T47D (cell line): Measurements from ENCODE around the gene EIF5AL1.

Experiments used
- DNase-seq, 2 experiments: peaks; one replicate each; pipeline versions ENCODE4 v3.0.0 to v3.0.0-alpha.2; 2011 to 2012; ENCODE audit warnings: low read depth in 1 of 2, low spot score in 1 of 2
- JUND ChIP-seq: IDR thresholded peaks from 2 replicates; pipeline ENCODE4 v1.6.1; 2012; ENCODE audit warnings: low read depth
- in situ Hi-C: cut with HindIII; loops from 2 replicates; pipeline ENCODE4 v1.10.0; 2016; ENCODE audit warnings: low sequenced_read_pairs, low pct_unique_long_range_greater_than_20kb

EIF5AL1 gene

DNA sequence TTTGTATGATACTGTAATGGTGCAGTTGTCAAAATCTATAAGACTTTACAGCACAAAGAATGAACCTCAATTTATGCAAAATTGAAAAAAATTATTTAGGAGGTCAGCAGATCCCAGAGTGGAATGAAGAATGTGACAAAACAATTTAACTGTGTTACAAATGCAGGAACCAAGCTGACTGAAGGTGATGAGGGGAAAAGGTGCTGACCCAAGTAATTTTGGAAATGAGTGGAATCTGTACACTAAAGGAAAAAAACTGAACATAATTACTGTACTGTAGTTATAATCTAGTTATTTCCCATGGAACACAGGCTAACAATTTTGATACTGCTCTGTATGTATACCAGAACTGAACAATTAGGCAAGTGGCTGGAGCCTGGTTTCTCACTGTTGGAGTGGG, 35.7 kb upstream of the EIF5AL1 start:
- in situ Hi-C loops, result no loop called here
- no peak for TF ChIP-seq JUND

DNA sequence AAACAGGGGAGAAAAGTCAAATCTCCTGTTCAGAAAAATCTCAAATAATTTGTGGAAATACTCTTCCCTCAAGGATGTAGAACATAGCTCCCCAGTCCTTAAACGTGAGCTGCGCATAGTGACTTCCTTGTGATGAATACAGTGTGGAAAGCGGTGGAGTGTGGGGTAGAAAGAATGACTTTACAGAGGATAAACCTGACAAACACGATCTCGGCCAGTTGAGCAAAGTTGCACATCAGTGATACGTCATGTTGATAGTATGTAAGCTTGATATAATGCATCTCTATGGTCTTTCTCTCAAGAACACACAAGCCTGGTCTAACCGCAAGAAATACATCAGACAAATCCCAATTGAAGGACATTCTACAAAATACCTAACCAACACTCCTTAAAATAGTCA, 34.9 kb upstream of the EIF5AL1 start:
- DNase-seq, result no peak
- no peak for TF ChIP-seq JUND
- in situ Hi-C loops, result no loop called here

More for the DNA sequence above, 35.7 kb upstream of the EIF5AL1 start:
- DNase-seq, result no peak

DNA sequence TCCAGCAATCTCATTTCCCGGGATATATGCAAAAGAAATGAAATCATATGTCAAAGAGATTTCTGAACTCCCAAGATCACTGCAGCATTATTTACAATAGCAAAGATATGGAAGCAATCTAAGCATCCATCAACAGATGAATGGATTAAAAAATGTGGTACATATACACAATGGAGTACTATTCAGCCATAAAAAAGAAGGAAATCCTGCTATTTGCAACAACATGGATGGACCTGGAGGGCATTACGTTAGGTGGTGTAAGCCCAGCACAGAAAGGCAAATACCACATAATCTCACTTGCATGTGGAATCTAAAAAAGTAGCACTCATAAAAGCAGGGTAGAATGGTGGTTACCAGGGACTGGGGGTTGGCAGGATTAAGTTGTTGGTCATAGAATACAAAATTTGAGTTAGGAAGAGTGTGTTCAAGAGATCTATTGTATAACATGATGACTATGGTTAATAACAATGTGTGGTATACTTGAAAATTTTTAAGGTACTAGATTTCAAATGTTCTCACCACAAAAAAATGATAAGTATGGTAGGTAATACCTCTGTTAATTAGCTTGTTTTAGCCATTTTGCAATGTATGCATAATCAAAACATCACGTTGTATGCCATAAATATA, 32.9 kb upstream of the EIF5AL1 start:
- no peak for DNase-seq
- TF ChIP-seq JUND, result no peak

DNA sequence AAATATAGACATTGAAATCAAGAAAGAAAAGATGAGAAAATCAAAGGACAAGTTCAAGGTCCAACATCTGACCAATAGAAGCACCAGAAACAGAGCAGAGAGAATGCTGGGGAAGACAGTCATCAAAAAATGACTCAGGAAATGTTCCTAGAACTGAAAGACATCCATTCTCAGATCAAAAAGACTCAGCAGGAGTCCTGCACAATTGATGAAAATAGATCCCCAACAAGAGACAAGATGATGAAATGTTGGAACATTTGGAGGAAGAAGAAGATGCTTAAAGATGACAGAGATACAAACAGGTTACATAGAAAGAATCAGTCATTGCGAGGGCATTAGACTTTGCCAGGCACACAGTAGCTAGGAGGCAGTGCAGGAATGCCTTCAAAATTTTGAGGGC, 30.0 kb upstream of the EIF5AL1 start:
- DNase-seq, result no peak
- TF ChIP-seq JUND, result no peak
- in situ Hi-C loops, result no loop called here

More for the DNA sequence above, 32.9 kb upstream of the EIF5AL1 start:
- in situ Hi-C loops, result no loop called here

DNA sequence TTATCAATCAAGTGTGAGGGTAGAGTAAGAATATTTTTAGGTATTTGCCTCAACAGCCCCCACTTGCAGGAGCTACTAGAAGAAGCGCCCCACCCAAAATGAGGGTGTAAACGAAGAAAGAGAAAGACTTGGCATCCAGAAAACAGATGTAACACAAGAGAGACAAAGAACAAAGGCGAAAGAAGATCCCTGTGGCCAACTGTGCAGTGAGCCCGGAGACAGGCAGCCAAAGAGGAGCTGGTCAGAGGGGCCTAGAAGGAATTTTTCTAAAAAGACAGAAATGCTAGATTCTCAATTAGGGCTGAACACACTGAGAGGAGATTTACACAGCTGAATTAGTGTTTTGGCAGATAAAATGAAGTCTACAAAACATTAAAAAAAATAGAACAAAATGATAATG, 29.6 kb upstream of the EIF5AL1 start:
- TF ChIP-seq JUND, result no peak
- no peak for DNase-seq
- in situ Hi-C loops, result no loop called here

DNA sequence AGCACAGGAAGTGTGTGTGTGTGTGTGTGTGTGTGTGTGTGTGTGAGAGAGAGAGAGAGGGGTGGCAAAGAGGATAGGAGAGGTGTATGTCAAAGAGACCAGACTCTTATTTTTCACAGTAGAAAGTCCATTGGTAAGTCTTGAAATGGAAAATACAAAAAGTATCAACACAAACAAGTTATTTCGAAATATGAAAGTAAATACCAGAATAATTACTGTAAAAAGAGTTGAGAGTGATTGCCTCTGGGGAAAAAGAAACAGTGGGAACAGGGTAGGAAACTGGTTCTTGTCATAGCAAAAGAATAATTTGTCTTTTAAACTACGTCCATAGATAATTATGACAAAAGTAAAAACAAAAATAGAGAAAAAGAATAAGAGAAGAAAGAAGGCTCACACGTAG, 29.0 kb upstream of the EIF5AL1 start:
- in situ Hi-C loops, result no loop called here
- TF ChIP-seq JUND, result no peak
- DNase-seq, result no peak

DNA sequence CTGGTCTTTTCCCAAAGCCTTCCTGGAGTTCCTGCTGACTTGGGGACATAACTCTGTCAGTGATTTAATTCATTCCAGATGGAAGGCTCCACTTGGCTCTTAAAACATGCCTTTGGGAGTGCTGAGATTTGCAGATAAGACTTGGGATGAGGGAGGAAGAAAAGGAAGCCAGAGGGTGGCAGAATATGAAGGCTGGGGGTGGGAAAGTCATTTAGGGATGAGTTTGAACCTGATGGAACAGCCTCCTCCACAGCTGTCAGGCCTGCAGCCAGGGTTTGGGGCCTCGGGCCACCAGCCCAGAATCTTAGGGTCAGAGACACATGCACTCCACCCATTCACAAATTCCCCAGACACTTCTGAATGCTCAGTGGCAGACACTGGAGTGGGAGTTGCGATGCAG, 28.4 kb upstream of the EIF5AL1 start:
- DNase-seq, result no peak
- in situ Hi-C loops, result no loop called here
- TF ChIP-seq JUND, result no peak

DNA sequence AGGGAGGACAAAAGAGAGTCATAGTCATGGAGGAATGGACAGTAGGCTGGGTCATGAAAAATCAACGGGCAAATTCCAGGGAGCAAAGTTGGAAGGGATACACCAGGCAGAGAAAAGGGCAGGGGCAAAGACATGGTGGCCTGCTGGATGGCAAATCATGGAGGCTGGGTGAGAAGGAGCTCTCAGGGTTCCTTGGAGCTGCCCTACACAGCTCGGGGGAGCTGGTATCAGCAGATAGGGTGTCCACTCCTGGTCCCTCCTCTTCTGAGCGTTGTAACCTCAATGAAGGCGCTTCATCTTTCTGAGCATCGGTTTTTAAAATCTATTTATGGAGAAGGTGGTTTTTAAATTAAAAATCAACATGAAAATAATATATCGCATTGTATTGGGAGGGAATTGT, 27.9 kb upstream of the EIF5AL1 start:
- in situ Hi-C loops, result no loop called here
- no peak for TF ChIP-seq JUND
- no peak for DNase-seq

DNA sequence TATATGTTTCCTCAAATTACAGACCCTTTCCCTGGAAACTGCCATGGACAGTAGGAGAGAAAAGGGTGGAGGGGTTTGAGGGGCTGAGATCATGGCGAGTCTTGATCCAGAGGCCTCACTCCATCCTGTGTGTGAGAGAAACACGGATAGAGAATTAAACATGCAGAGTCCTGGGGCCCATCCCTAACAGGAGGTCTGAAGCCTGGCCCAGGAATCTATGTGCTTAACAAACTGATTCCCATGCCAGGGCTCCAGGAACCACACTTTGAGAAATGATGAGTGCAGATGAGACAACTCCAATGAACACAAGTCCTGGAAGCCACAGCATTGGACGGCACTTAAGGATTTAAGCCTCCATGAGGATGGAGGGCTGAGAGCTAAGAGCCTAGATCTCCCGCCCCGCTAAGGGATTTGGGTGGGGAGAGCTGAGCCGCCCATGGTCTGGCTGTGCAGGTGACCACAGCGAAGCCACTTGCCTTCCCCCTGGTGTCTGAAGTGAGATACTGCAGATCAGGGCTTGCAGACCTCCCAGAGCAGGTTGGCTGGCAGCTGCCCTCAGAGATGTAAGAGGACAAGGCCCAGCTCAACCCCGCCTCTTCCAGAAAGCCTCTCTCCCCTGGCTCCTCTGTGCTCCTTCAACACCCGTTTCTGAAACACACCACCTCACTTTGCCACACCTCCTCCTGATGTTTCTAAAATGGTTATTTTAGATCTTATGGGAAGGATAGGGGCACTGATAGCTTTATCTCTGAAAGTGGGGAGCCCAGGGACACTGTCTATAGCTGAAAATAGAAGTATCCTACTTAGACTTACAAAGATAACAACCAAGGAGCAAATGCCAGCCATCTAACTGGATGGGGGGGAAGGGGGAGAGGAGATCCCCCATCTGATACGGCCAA, 24.8 kb upstream of the EIF5AL1 start:
- TF ChIP-seq JUND, result no peak
- in situ Hi-C loops, result no loop called here
- peak; percentile 42 to 79 for DNase-seq

DNA sequence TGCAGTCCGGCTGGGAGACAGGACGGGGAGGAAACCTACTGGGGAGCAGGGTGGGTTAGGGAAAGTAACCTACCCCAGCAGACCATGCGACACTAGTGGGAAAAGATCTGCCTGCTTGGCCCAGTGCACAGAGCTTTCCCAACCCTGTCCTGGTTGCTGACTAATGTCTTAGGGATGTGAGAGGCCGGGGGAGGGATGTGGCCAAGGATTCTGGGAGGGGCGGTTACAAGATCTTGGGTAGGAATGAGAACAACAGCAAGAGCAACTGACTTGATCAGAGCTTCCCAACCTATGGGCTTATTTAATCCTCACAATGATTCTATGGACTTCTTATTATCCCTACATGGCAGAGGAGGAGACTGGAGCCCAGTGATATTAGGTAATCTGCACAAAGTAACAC, 24.0 kb upstream of the EIF5AL1 start:
- in situ Hi-C loops, result no loop called here
- peak in 1 of 2 experiments; percentile 27 for DNase-seq
- no peak for TF ChIP-seq JUND

DNA sequence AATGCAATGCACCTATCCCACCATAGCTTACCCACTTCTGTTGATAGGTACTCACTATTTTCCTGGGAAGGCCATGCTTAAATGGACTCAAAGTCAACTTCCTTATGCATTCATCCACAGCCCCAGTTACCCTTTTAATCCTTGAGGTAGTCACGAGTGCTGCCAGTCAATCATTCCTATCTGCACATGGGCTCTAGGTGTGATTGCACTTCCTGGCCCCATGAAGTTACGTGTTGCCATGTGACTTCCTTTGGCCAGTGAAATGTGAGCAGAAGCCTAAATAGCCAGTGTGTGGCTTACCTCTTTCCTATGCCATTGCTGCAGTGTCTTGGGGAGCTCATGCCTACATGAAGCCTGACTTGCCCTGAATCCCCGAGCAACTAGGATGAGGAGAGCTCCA, 23.5 kb upstream of the EIF5AL1 start:
- no peak for TF ChIP-seq JUND
- in situ Hi-C loops, result no loop called here
- no peak for DNase-seq

DNA sequence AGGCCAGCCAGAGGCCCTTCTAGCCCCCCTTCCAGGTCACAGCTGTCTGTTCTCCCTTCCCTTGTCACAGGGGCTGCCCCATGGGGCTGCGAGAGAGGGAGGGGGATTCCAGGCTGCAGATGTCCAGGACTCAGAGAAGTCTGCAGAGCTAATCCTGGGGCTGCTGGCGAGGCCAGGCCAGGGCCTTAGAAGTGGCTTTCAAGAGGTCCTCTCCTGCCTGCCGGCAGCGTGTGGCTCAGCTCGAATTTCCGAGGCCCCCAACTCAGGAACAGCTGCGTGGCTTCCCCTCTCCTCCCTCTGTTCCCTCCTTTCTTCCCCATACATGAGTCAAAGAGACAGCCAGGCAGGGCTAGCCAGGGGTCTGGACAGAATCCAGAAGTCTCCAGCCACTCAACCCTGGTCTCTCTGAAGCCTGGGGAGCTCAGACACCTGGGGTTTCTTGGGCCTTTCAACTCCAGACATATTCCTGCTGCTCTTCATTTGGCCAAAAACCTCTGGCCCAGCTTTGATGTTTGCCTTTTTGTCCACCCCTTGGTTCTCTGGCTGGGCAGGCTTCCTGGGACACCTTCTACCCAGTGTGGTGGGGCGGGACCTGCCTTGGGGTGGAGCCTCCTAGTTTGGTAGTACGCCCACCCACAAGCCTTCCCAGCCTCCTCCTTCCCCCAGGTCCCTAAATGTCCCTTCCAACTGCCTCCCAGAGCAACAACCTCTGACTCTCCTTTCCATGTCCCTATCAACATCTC, 21.8 kb upstream of the EIF5AL1 start:
- DNase-seq, result no peak
- in situ Hi-C loops, result no loop called here
- TF ChIP-seq JUND, result no peak
